ENCODE measurements around the gene P2RY6. TPM values are rescaled to one million over a fixed set of nuclear protein-coding genes. Genes with fewer than 3 reads are reported as not detected.
A peak's percentile ranks its signal among the peaks of the same experiment; 100 is the strongest.

The P2RY6 gene
- total RNA-seq, 2 experiments from 2014 or later: not detected

DNA sequence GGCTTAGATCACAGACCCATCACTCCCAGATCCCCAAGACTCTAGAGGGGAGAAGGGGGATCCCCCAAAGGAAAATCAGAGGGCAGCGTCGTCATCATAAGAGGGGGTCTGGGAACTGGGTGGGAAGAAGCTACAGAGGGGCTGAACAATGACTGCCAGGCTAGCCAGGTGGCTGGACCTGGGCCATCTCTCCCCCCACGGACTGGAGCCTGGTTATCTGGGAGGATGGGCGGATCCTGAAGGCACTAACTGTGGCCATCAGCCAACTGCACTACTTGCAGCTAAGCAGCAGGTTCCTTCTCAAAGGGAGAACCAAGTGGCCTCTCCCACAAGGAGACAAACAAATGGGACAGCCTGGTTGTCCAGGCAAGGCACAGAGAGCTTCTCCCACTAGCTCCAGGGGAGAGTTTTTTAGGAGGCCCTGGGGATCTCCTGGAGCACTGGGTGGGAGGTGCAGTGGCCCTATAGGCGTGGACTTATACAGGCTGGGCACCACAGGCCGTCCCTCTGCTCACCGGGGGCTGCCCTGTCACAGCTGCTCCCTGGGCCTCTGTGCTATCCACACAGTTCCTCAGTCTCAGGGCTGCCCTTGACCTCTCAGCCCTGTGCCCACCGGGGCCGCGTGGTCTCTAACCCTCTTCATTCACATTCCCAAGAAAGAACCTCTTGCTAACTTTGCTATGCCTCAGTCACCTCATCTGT is 15.4 kb downstream of the P2RY6 start:
- no peaks in the 10 kb centered on the region for H3K36me3 ChIP-seq (ENCODE audit: insufficient read depth, low read length)
- POLR2A ChIA-PET: no interaction called here
- H3K27me3 ChIP-seq (ENCODE audit: control insufficient read depth in 1 of 2, insufficient read depth in 2 of 2, low read length in 2 of 2): no peaks in the 10 kb centered on the region
- Mint-ChIP-seq H3K27ac (no peak overlapping the region), H3K9me3 (no peaks in the 10 kb centered on the region), H3K4me3 (no peak overlapping the region), H3K27me3 (peaks cover 5% of the 10 kb centered on the region), H3K36me3 (ENCODE audit: low read depth) (no peaks in the 10 kb centered on the region), H3K4me1 (ENCODE audit: low read depth) (peaks cover 5% of the 10 kb centered on the region)
- no peak for ATAC-seq (ENCODE audit: poor library complexity)
- DNase-seq: no peak
- no peak overlapping the region for H3K27ac ChIP-seq (ENCODE audit: low read depth in 1 of 2, low read length in 2 of 2)
- H3K9me3 ChIP-seq (ENCODE audit: control insufficient read depth in 1 of 2, insufficient read depth in 1 of 2, low read length in 2 of 2): no peaks in the 10 kb centered on the region
- H3K4me1 ChIP-seq (ENCODE audit: insufficient read depth, low read length): peaks cover 17% of the 10 kb centered on the region
- CTCF ChIA-PET: no interaction called here
- intact Hi-C loops (cut with DNase I, micrococcal nuclease): no loop called here
- TF ChIP-seq, protein P1, sequence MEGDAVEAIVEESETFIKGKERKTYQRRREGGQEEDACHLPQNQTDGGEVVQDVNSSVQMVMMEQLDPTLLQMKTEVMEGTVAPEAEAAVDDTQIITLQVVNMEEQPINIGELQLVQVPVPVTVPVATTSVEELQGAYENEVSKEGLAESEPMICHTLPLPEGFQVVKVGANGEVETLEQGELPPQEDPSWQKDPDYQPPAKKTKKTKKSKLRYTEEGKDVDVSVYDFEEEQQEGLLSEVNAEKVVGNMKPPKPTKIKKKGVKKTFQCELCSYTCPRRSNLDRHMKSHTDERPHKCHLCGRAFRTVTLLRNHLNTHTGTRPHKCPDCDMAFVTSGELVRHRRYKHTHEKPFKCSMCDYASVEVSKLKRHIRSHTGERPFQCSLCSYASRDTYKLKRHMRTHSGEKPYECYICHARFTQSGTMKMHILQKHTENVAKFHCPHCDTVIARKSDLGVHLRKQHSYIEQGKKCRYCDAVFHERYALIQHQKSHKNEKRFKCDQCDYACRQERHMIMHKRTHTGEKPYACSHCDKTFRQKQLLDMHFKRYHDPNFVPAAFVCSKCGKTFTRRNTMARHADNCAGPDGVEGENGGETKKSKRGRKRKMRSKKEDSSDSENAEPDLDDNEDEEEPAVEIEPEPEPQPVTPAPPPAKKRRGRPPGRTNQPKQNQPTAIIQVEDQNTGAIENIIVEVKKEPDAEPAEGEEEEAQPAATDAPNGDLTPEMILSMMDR (IDR thresholded peaks at IDR 0.05): no peak
- no peak overlapping the region for H3K4me3 ChIP-seq (ENCODE audit: low read length)

DNA sequence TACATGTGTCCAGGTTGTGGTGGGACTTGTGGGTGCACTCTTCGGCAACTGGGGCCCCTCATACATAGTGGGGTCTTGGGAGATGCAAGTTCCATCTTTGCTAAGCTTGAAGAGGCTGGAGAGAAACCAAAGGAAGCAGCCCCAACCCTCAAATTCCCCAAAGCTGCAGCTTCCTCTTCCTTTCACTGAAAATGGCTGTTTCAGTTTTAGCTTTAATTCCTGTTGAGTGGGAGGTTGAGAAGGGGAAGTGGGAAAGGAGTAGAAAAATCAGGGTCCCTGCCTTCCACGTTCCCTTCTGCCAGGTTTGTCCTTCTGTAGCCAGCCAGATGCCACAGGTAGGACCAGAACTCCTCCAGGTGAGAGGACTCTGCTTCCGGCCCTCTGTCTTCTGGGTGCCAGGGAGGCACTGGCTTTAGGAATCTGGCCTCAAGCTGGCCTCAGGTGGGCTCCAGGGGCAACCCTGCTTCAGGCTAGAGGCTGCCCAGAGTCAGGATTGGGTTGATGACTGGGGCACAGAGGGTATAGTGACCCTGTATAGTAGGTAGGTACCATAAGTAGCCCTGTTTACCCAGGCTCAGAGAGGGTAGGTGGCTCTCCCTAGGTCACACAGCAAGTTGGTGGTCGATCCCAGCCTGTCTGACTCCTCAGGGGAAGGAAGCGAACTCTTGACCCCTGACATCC is 16.2 kb downstream of the P2RY6 start:
- CTCF ChIA-PET: no interaction called here
- Histone ChIP-seq H3K36me3 (ENCODE audit: insufficient read depth, low read length) (no peaks in the 10 kb centered on the region), H3K4me1 (ENCODE audit: insufficient read depth, low read length) (peaks cover 17% of the 10 kb centered on the region), H3K4me3 (ENCODE audit: low read length) (no peak overlapping the region), H3K27me3 (ENCODE audit: control insufficient read depth in 1 of 2, insufficient read depth in 2 of 2, low read length in 2 of 2) (no peaks in the 10 kb centered on the region), H3K9me3 (ENCODE audit: control insufficient read depth in 1 of 2, insufficient read depth in 1 of 2, low read length in 2 of 2) (no peaks in the 10 kb centered on the region), H3K27ac (ENCODE audit: low read depth in 1 of 2, low read length in 2 of 2) (no peak overlapping the region)
- Mint-ChIP-seq H3K27ac (no peak overlapping the region), H3K9me3 (no peaks in the 10 kb centered on the region), H3K4me3 (no peak overlapping the region), H3K36me3 (ENCODE audit: low read depth) (no peaks in the 10 kb centered on the region), H3K4me1 (ENCODE audit: low read depth) (peaks cover 5% of the 10 kb centered on the region), H3K27me3 (peaks cover 5% of the 10 kb centered on the region)
- POLR2A ChIA-PET: no interaction called here
- intact Hi-C loops (cut with DNase I, micrococcal nuclease): no loop called here
- ATAC-seq (ENCODE audit: poor library complexity) (no peak), DNase-seq (peak in 2 of 14 experiments; percentile 40 to 44)
- TF ChIP-seq, protein P1 (IDR thresholded peaks at IDR 0.05): no peak

- Mint-ChIP-seq H3K4me3 (no peak overlapping the region), H3K27ac (no peak overlapping the region), H3K36me3 (ENCODE audit: low read depth) (no peaks in the 10 kb centered on the region), H3K4me1 (ENCODE audit: low read depth) (peaks cover 5% of the 10 kb centered on the region), H3K27me3 (no peaks in the 10 kb centered on the region), H3K9me3 (no peaks in the 10 kb centered on the region)
- CTCF ChIA-PET: interaction anchor here (0.5 to 0.6 kb wide), 2 partner anchors 10 to 998 kb away, joined by 3 to 5 read pairs; no protein-coding TSS in a partner anchor
- H3K4me1 ChIP-seq (ENCODE audit: insufficient read depth, low read length): peaks cover 17% of the 10 kb centered on the region
- TF ChIP-seq, protein P1 (IDR thresholded peaks at IDR 0.05): peak; percentile 50
- no peaks in the 10 kb centered on the region for H3K27me3 ChIP-seq (ENCODE audit: control insufficient read depth in 1 of 2, insufficient read depth in 2 of 2, low read length in 2 of 2)
- peak; percentile 85 for ATAC-seq (ENCODE audit: poor library complexity)
- no peaks in the 10 kb centered on the region for H3K9me3 ChIP-seq (ENCODE audit: control insufficient read depth in 1 of 2, insufficient read depth in 1 of 2, low read length in 2 of 2)
- intact Hi-C loops (cut with DNase I, micrococcal nuclease): no loop called here
- POLR2A ChIA-PET: no interaction called here
- no peak overlapping the region for H3K4me3 ChIP-seq (ENCODE audit: low read length)
- no peak overlapping the region for H3K27ac ChIP-seq (ENCODE audit: low read depth in 1 of 2, low read length in 2 of 2)
- DNase-seq: peak in 13 of 14 experiments; percentile 12 to 80 (median 35)
- H3K36me3 ChIP-seq (ENCODE audit: insufficient read depth, low read length): no peaks in the 10 kb centered on the region
Measured at GRCh38 chr11:73288873-73289707, 17.0 kb downstream of the P2RY6 start.
